SK-N-SH (cell line): Measurements from ENCODE around the gene TMEM151A. TPM values are rescaled to one million over a fixed set of nuclear protein-coding genes. Genes with fewer than 3 reads are reported as not detected.

ENCODE experiments used
- CTCF ChIA-PET: fragments of 300-600, 350-600 bp; formaldehyde crosslinking; extraction: SDS; loops from one replicate; lab custom pipeline; 2021; lab: Yijun Ruan, JAX
- POLR2A ChIA-PET: fragments of 350-600 bp; sonication (Branson Sonifier 250); formaldehyde crosslinking; extraction: SDS; loops from one replicate; lab custom pipeline; 2020; ENCODE audit warnings: antibody characterized with exemption, inconsistent platforms; lab: Yijun Ruan, JAX
- DNase-seq: peaks from one replicate; pipeline ENCODE4 v3.0.0; 2012
- H2AFZ ChIP-seq: fragments of 200-600 bp; sonication (generic); 2 replicates; pipeline ENCODE4 v1.8.1; 2016; ENCODE audit warnings: antibody characterized with exemption, mild to moderate bottlenecking, low read depth
- H3F3A ChIP-seq: fragments of 200-600 bp; sonication (generic); replicated peaks from 2 replicates; pipeline ENCODE3; 2016; ENCODE audit warnings: antibody characterized with exemption, mild to moderate bottlenecking; ENCODE audit not compliant: insufficient read depth
- H3K27ac ChIP-seq, 2 experiments: fragments of 200-500 bp in 1 of 2; fragments of 200-600 bp in 1 of 2; sonication (Bioruptor generic) in 1 of 2; sonication (generic), shearing (Covaris generic) in 1 of 2; 2 replicates each; pipeline versions ENCODE4 v1.5.1 to v1.6.1; 2014 to 2016; ENCODE audit warnings: low read depth in 2 of 2, inconsistent platforms in 1 of 2, low read length in 1 of 2, mild to moderate bottlenecking in 1 of 2, mixed read lengths in 1 of 2
- H3K27me3 ChIP-seq: fragments of 200-600 bp; sonication (generic), shearing (Covaris generic); 2 replicates; pipeline ENCODE4 v1.6.1; 2016; ENCODE audit warnings: mixed run types; ENCODE audit not compliant: insufficient read depth
- H3K36me3 ChIP-seq, 2 experiments: fragments of 200-500 bp in 1 of 2; fragments of 200-600 bp in 1 of 2; sonication (Bioruptor generic) in 1 of 2; sonication (generic) in 1 of 2; replicated peaks in 1 of 2; 2 replicates each; pipeline versions ENCODE3 to v1.5.1; 2014 to 2016; ENCODE audit warnings: low read length in 1 of 2, mild to moderate bottlenecking in 1 of 2; ENCODE audit not compliant: insufficient read depth in 2 of 2, control insufficient read depth in 1 of 2
- H3K4me1 ChIP-seq, 2 experiments: fragments of 200-500 bp in 1 of 2; fragments of 200-600 bp in 1 of 2; sonication (Bioruptor generic) in 1 of 2; sonication (generic), shearing (Covaris generic) in 1 of 2; 2 replicates each; pipeline versions ENCODE4 v1.5.1 to v1.6.1; 2014 to 2016; ENCODE audit warnings: low read depth in 1 of 2, low read length in 1 of 2, mixed run types in 1 of 2; ENCODE audit not compliant: insufficient read depth in 2 of 2, control insufficient read depth in 1 of 2
- H3K4me2 ChIP-seq: fragments of 200-600 bp; sonication (generic), shearing (Covaris generic); 2 replicates; pipeline ENCODE4 v1.6.1; 2017; ENCODE audit warnings: mixed run types
- H3K4me3 ChIP-seq, 2 experiments: fragments of 200-500 bp in 1 of 2; fragments of 200-600 bp in 1 of 2; sonication (Bioruptor generic) in 1 of 2; sonication (generic), shearing (Covaris generic) in 1 of 2; 2 replicates each; pipeline versions ENCODE4 v1.5.1 to v1.8.1; 2014 to 2016; ENCODE audit warnings: low read depth in 2 of 2, inconsistent platforms in 1 of 2, low read length in 1 of 2, mild to moderate bottlenecking in 1 of 2, mixed read lengths in 1 of 2, moderate library complexity in 1 of 2
- H3K79me2 ChIP-seq: fragments of 200-600 bp; sonication (generic); 2 replicates; pipeline ENCODE4 v1.8.1; 2017; ENCODE audit warnings: mild to moderate bottlenecking; ENCODE audit not compliant: insufficient read depth
- H3K9ac ChIP-seq: fragments of 200-600 bp; sonication (generic); 2 replicates; pipeline ENCODE4 v1.6.1; 2017; ENCODE audit warnings: mixed run types
- H3K9me2 ChIP-seq: fragments of 200-600 bp; sonication (generic); 2 replicates; pipeline ENCODE4 v1.6.1; 2017; ENCODE audit warnings: mixed run types
- H3K9me3 ChIP-seq: fragments of 200-600 bp; sonication (generic); 2 replicates; pipeline ENCODE4 v1.6.1; 2017; ENCODE audit warnings: mixed run types, mild to moderate bottlenecking, moderate library complexity
- H4K20me1 ChIP-seq: fragments of 200-600 bp; sonication (generic); 2 replicates; pipeline ENCODE4 v1.6.1; 2017; ENCODE audit warnings: mild to moderate bottlenecking, mixed run types; ENCODE audit not compliant: insufficient read depth
- CHD2 ChIP-seq: fragments of 150-350 bp; IDR thresholded peaks from 2 replicates; pipeline ENCODE4 v1.6.1; 2018; ENCODE audit warnings: low read length; ENCODE audit not compliant: partially characterized antibody
- EZH2phosphoT487 ChIP-seq: fragments of 200-600 bp; sonication (generic); IDR thresholded peaks from 2 replicates; pipeline ENCODE4 v1.6.1; 2017; ENCODE audit warnings: low read depth, mixed run types, mild to moderate bottlenecking, antibody characterized with exemption, moderate library complexity, borderline replicate concordance
- GABPA ChIP-seq: IDR thresholded peaks from 2 replicates; pipeline ENCODE4 v1.4.0; 2012; ENCODE audit warnings: low read depth, mild to moderate bottlenecking
- GATA2 ChIP-seq: sonication (generic); formaldehyde crosslinking; IDR thresholded peaks from 2 replicates; pipeline ENCODE4 v1.5.0; 2020; ENCODE audit warnings: mild to moderate bottlenecking, missing genetic modification reagents
- JUND ChIP-seq: IDR thresholded peaks from 2 replicates; pipeline ENCODE4 v1.4.0; 2012
- MEF2A ChIP-seq: IDR thresholded peaks from 2 replicates; pipeline ENCODE4 v1.4.0; 2012; ENCODE audit warnings: low read depth, borderline replicate concordance
- NFIC ChIP-seq: IDR thresholded peaks from 2 replicates; pipeline ENCODE4 v1.4.0; 2012; ENCODE audit warnings: borderline replicate concordance
- NRF1 ChIP-seq: IDR thresholded peaks from 2 replicates; pipeline ENCODE4 v1.6.1; 2012; ENCODE audit warnings: low read depth, mild to moderate bottlenecking, low read length
- POLR2AphosphoS5 ChIP-seq: IDR thresholded peaks from 2 replicates; pipeline ENCODE4 v1.6.1; 2012; ENCODE audit warnings: low read depth, low read length
- RAD21 ChIP-seq: IDR thresholded peaks from 2 replicates; pipeline ENCODE4 v1.6.1; 2012; ENCODE audit warnings: mild to moderate bottlenecking, low read length
- RCOR1 ChIP-seq: fragments of 150-350 bp; IDR thresholded peaks from 2 replicates; pipeline ENCODE4 v1.6.1; 2017; ENCODE audit warnings: antibody characterized with exemption, low read length
- RFX5 ChIP-seq: IDR thresholded peaks from 2 replicates; pipeline ENCODE4 v1.6.1; 2012; ENCODE audit warnings: mild to moderate bottlenecking, improper control_type of control experiment, low read length
- RXRA ChIP-seq: IDR thresholded peaks from 2 replicates; pipeline ENCODE4 v1.4.0; 2012; ENCODE audit warnings: low read depth, mild to moderate bottlenecking, borderline replicate concordance
- SIN3A ChIP-seq: IDR thresholded peaks from 2 replicates; pipeline ENCODE4 v1.6.1; 2012; ENCODE audit warnings: low read depth, mild to moderate bottlenecking, low read length, moderate library complexity, borderline replicate concordance
- TAF1 ChIP-seq: IDR thresholded peaks from 2 replicates; pipeline ENCODE4 v1.6.1; 2012; ENCODE audit warnings: low read depth, mild to moderate bottlenecking, low read length, moderate library complexity, borderline replicate concordance
- TCF12 ChIP-seq: IDR thresholded peaks from 2 replicates; pipeline ENCODE4 v1.4.0; 2012
- TEAD4 ChIP-seq: IDR thresholded peaks from 2 replicates; pipeline ENCODE4 v1.4.0; 2012; ENCODE audit warnings: mild to moderate bottlenecking, borderline replicate concordance; ENCODE audit not compliant: insufficient read depth
- YY1 ChIP-seq: IDR thresholded peaks from 2 replicates; pipeline ENCODE4 v1.4.0; 2012; ENCODE audit warnings: low read depth, mild to moderate bottlenecking
- WGBS: methylation state at CpG from one replicate; pipeline ENCODE4 v1.1.6; 2017; ENCODE audit warnings: low lambda C conversion rate; 5-methylcytosine and 5-hydroxymethylcytosine counted together
- polyA plus RNA-seq, 3 experiments: library from polyadenylated mRNA; depleted of rRNA; stranded (reverse); fragments of >200 nt; gene quantifications; 2 replicates each; pipeline ENCODE4 v1.2.3, GENCODE V29; 2012
- TF ChIP-seq, protein P1 (sequence below): fragments of 150-350 bp; IDR thresholded peaks from 2 replicates; pipeline ENCODE4 v1.6.1; 2016; ENCODE audit warnings: mild to moderate bottlenecking, low read depth, low read length
- TF ChIP-seq, protein P2 (sequence below): fragments of 150-350 bp; IDR thresholded peaks from 2 replicates; pipeline ENCODE4 v1.6.1; 2017; ENCODE audit warnings: antibody characterized with exemption, low read length, low read depth, borderline replicate concordance
- TF ChIP-seq, protein P3 (sequence below): IDR thresholded peaks from 2 replicates; pipeline ENCODE4; 2012
- TF ChIP-seq, protein P4 (sequence below): fragments of 200-600 bp; sonication (generic); IDR thresholded peaks from 2 replicates; pipeline ENCODE4 v1.6.1; 2017; ENCODE audit warnings: antibody characterized with exemption, mild to moderate bottlenecking, moderate library complexity
- TF ChIP-seq, protein P5 (sequence below): IDR thresholded peaks from 2 replicates; pipeline ENCODE4 v1.4.0; 2012; ENCODE audit warnings: low read depth

TMEM151A gene
- polyA plus RNA-seq, 1 of the 3 experiments (the other 2 are of a cell fraction) = 0.35 TPM

DNA sequence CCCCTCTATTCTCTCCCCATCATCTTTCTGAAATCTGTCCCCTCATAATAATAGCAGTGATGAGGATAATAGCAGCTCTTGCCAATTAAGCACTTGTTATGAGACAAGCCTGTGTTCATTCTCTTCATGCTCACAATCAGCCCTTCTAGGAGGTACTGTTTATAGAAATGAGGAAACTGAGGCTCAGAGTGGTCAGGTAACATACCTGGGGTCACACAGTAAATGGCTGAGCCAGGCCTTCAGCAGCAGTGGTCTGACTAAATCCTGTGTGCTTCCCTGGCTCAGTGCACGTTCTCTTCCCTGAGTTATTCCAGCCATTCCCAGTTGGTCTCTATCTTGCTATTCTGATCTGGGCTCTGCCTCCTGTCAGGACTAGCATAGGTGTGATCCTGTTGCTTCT lies 17.5 kb upstream of the TMEM151A start:
- H3K4me3 ChIP-seq = no peak overlapping the region
- no peaks in the 10 kb centered on the region for H3K9me3 ChIP-seq
- H3K36me3 ChIP-seq = peaks cover 26 to 45% of the 10 kb centered on the region in 2 experiments
- WGBS = 57% methylated on average over 1 of the region's 1 CpG
- H3K4me2 ChIP-seq = no peak overlapping the region
- no peak for DNase-seq
- CTCF ChIA-PET = interaction anchor here (0.9 kb wide), 1 partner anchor 9 kb away, joined by 3 read pairs; no protein-coding TSS in a partner anchor
- no peaks in the 10 kb centered on the region; the same call in none of the 2 replicates for H4K20me1 ChIP-seq
- no peak overlapping the region for H2AFZ ChIP-seq
- H3K9ac ChIP-seq = no peak overlapping the region
- peaks cover 29% of the 10 kb centered on the region for H3K79me2 ChIP-seq
- H3K27ac ChIP-seq = no peak overlapping the region
- POLR2A ChIA-PET = no interaction called here
- no peak for TF ChIP-seq MEF2A
- TF ChIP-seq POLR2AphosphoS5 = no peak
- TF ChIP-seq, protein P1, sequence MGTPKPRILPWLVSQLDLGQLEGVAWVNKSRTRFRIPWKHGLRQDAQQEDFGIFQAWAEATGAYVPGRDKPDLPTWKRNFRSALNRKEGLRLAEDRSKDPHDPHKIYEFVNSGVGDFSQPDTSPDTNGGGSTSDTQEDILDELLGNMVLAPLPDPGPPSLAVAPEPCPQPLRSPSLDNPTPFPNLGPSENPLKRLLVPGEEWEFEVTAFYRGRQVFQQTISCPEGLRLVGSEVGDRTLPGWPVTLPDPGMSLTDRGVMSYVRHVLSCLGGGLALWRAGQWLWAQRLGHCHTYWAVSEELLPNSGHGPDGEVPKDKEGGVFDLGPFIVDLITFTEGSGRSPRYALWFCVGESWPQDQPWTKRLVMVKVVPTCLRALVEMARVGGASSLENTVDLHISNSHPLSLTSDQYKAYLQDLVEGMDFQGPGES = no peak
- TF ChIP-seq TAF1 = no peak
- TF ChIP-seq TEAD4 = no peak
- no peak for TF ChIP-seq RXRA
- no peak for TF ChIP-seq CHD2
- no peak for TF ChIP-seq RAD21
- no peak for TF ChIP-seq SIN3A
- no peak for TF ChIP-seq RCOR1
- TF ChIP-seq EZH2phosphoT487 = no peak
- TF ChIP-seq JUND = no peak
- TF ChIP-seq TCF12 = no peak
- no peak for TF ChIP-seq GATA2
- no peak for TF ChIP-seq YY1
- TF ChIP-seq, protein P2, sequence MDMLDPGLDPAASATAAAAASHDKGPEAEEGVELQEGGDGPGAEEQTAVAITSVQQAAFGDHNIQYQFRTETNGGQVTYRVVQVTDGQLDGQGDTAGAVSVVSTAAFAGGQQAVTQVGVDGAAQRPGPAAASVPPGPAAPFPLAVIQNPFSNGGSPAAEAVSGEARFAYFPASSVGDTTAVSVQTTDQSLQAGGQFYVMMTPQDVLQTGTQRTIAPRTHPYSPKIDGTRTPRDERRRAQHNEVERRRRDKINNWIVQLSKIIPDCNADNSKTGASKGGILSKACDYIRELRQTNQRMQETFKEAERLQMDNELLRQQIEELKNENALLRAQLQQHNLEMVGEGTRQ = no peak
- TF ChIP-seq RFX5 = no peak
- TF ChIP-seq, all 33 proteins: peak for 0
- no peaks in the 10 kb centered on the region for H3K27me3 ChIP-seq
- H3F3A ChIP-seq = peaks cover 17% of the 10 kb centered on the region
- peaks cover 11 to 12% of the 10 kb centered on the region in 2 experiments; a peak in 2 of 4 replicates for H3K4me1 ChIP-seq
- H3K9me2 ChIP-seq = no peaks in the 10 kb centered on the region

DNA sequence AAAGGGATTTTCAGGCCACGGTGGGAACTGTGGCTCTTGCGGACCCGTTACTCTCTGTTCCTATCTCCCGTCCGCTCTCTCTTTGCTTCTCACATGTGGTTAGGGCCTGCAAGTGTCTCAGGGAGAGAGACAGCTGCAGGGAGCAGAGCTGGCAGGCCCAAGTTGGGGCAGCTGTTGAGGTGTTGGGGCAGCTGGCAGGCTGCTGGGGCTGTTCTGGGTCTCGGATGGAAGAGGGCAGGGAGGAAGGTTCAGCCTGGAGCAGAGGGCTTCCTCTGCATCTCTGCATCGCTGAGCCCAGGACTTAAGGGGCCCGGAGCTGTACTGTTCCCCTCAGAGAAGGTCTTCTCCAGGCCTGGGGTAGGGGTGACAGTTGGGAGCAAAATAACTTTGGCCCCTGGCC lies 16.3 kb upstream of the TMEM151A start:
- peaks cover 18% of the 10 kb centered on the region for H3F3A ChIP-seq
- no peaks in the 10 kb centered on the region for H3K27me3 ChIP-seq
- no peak for DNase-seq
- no peaks in the 10 kb centered on the region for H3K9me3 ChIP-seq
- WGBS = 96% methylated on average over 5 of the region's 8 CpGs
- no peak overlapping the region for H3K4me2 ChIP-seq
- H2AFZ ChIP-seq = no peak overlapping the region
- H4K20me1 ChIP-seq = no peaks in the 10 kb centered on the region; the same call in none of the 2 replicates
- H3K4me1 ChIP-seq = peaks cover 2 to 20% of the 10 kb centered on the region in 2 experiments; a peak in 2 of 4 replicates
- H3K9me2 ChIP-seq = no peaks in the 10 kb centered on the region
- no peak overlapping the region for H3K27ac ChIP-seq
- H3K4me3 ChIP-seq = no peak overlapping the region
- peaks cover 17% of the 10 kb centered on the region for H3K79me2 ChIP-seq
- ChIA-PET POLR2A (interaction anchor here (0.9 kb wide), 1 partner anchor 14 kb away, joined by 3 read pairs; the partner anchor contains the start of gene YIF1A), CTCF (no interaction called here)
- H3K36me3 ChIP-seq = peaks cover 21 to 45% of the 10 kb centered on the region in 2 experiments
- H3K9ac ChIP-seq = no peak overlapping the region
- TF ChIP-seq RCOR1 (no peak), GABPA (no peak), NFIC (no peak), TCF12 (no peak), TAF1 (no peak), GATA2 (no peak), NRF1 (no peak), SIN3A (no peak), CHD2 (no peak)
- TF ChIP-seq, protein P3, sequence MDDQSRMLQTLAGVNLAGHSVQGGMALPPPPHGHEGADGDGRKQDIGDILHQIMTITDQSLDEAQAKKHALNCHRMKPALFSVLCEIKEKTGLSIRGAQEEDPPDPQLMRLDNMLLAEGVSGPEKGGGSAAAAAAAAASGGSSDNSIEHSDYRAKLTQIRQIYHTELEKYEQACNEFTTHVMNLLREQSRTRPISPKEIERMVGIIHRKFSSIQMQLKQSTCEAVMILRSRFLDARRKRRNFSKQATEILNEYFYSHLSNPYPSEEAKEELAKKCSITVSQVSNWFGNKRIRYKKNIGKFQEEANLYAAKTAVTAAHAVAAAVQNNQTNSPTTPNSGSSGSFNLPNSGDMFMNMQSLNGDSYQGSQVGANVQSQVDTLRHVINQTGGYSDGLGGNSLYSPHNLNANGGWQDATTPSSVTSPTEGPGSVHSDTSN = no peak
- TF ChIP-seq, protein P4, sequence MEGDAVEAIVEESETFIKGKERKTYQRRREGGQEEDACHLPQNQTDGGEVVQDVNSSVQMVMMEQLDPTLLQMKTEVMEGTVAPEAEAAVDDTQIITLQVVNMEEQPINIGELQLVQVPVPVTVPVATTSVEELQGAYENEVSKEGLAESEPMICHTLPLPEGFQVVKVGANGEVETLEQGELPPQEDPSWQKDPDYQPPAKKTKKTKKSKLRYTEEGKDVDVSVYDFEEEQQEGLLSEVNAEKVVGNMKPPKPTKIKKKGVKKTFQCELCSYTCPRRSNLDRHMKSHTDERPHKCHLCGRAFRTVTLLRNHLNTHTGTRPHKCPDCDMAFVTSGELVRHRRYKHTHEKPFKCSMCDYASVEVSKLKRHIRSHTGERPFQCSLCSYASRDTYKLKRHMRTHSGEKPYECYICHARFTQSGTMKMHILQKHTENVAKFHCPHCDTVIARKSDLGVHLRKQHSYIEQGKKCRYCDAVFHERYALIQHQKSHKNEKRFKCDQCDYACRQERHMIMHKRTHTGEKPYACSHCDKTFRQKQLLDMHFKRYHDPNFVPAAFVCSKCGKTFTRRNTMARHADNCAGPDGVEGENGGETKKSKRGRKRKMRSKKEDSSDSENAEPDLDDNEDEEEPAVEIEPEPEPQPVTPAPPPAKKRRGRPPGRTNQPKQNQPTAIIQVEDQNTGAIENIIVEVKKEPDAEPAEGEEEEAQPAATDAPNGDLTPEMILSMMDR = no peak
- TF ChIP-seq, protein P2 = no peak
- TF ChIP-seq, protein P5, sequence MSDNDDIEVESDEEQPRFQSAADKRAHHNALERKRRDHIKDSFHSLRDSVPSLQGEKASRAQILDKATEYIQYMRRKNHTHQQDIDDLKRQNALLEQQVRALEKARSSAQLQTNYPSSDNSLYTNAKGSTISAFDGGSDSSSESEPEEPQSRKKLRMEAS = no peak
